8988T (cell line): Measurements from ENCODE around the gene HNRNPR.
"Not testable (repeated sequence)": the region's sequence is repeated elsewhere in the genome, so short reads cannot be mapped to it uniquely, and the experiment has no call there.

Experiments
- DNase-seq: peaks from one replicate; pipeline ENCODE4 v3.0.0; 2011

HNRNPR gene

GRCh38 chr1:23322770-23323169, 21.3 kb downstream of the HNRNPR start:
- no peak for DNase-seq

DNA sequence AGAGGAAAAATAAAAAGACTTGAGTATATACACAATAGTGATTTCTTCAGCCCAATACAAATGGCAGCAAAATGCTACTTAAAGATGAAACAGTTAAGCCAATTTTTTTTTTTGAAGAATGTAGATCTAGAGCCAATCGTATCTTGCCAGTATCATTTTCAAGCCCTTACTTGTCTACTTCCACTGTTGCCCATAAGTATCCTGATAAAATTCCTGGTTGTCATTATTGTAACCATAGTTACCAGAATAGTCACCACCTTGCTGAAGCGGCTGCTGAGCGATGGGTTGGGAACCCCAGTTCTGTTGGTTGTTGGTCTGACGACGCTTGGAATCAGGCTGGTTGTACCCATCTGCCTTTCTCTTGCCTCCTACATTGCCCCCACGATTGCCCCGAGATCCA, 33.8 kb downstream of the HNRNPR start:
- DNase-seq: not testable (repeated sequence)

GRCh38 chr1:23304140-23304620, 39.9 kb downstream of the HNRNPR start:
- DNase-seq: no peak

DNA sequence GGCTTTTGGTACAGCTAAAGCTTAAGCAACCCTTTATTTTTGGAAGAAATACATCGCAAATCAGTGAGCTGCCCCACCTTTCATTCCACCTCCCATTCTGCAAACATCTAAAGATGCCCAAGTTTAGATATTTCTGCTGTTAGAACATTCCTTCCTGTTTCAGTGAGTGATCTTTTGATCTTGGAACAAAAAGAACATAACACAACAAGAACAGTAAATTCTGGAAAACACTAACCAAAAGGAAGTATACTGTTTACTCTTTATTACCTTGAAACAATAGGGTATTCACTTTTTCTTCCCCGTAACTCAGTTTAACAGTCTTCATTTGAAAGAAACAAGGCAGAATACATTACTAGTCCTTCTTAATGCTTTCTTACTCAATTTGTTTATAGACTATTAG, 40.6 kb downstream of the HNRNPR start:
- no peak for DNase-seq

GRCh38 chr1:23296931-23297330, 47.2 kb downstream of the HNRNPR start:
- DNase-seq: no peak

- no peak for DNase-seq
These were observed 52.4 kb downstream of the HNRNPR start for GRCh38 chr1:23291706-23292105.

DNA sequence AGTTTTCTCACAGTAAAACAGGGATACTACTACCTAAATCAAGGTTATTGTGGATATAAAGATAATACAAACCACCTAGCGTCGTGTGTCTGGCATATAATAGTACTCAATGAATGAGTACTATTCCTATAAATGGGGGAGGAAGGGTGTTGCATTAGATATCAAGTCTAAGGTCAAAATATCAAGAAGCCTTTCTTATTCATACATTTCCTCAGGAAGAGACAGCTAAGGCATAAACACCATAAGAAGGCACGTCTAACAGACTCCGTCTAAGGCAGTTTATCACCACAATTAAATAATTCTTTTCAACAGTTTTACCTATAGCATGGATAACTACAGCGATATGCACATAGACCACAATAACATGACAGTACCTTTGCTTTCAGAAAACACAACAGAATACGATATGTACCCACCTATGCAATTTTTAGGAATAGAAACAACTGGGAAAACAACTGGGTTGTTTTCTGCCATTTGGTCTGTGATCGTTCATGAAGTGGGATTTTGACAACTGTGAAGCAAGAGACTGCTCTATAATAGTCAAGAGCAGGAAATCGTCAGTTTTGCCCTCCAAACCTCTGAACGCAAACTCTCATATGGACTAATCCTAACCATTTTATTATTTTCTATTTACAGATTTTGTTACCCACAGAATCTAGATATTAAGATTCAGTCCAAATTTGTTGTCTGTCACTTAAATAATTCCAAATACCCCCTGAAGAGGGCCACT, 53.1 kb downstream of the HNRNPR start:
- DNase-seq: no peak

DNA sequence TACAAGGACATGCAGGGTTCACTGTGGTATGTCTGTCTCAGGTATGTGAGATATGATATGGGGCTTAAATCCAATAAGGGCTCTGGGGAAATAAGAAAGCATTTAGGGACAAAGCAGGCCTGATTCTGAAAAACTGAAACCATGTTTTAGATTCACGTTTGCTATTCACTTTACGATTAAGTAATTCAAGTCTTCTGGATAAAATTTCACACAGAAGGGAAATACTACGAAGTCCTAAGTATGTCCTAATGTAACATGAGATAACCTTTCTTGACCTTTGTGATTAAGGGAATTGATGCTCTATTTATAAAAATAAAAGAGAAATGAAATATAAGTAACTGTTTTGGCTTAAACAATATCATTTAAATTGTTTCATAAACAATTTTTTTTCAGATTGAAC, 55.4 kb downstream of the HNRNPR start:
- DNase-seq: no peak

GRCh38 chr1:23288201-23288600, 55.9 kb downstream of the HNRNPR start:
- no peak for DNase-seq

GRCh38 chr1:23286401-23286800, 57.7 kb downstream of the HNRNPR start:
- no peak for DNase-seq

DNA sequence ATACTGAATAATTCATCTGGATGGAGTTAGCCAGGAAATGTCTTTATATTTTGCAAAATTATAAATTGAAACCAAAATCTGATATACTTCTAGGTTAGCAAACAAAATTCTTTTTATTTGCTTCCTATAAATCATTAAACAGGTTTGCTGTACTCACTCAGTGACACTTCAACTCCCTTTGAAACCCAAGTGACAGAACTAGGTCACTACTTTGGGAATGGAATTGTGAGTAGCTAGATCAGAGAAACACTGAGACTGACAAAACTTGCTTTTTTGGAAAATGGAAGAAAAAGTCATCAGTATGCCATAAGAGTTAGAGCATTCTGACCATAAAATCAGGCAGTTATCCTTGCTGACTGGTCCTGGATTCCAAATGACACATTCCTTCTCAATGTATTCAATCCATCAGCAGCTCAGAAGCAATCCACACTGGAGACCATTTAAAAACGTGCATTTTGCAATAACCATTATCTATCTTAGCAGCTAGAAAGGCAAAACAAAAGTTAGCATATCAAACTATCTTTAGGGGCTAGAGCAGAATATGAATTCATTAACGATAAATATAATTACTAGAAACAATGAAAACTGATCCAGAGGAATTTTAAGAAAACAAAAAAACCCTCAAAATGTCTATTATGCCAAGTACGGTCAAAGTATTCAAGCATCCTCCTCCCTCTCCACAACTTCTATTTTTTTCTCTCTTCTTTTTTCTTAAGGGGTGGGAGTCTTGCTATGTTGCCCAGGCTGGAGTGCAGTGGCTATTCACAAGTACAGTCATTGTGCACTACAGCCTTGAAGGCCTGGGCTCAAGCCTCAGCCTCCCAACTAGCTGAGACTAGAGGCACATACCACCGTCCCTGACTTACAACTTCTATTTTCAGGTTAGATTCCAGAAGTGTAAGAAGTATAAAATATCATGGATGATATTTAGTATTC, 60.1 kb downstream of the HNRNPR start:
- no peak for DNase-seq

DNA sequence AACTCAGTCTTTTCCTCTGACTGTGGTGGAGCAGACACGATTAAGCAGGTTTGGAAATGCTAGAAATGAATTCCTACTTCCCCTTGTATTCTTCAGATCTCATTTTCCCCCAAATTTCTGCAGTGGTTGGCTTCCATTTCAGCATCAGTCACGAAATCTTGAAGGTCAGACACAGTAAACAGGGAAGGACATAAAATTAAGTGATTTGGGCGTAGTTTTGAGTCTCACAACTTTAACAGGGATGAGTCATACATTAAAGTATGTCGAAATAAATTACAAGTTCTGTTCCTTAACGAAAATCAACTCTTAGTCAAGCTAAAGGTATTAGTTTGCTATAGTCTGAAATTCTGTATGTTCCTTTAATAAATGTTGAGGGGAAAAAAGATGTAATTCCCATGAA, 61.1 kb downstream of the HNRNPR start:
- DNase-seq: no peak

DNA sequence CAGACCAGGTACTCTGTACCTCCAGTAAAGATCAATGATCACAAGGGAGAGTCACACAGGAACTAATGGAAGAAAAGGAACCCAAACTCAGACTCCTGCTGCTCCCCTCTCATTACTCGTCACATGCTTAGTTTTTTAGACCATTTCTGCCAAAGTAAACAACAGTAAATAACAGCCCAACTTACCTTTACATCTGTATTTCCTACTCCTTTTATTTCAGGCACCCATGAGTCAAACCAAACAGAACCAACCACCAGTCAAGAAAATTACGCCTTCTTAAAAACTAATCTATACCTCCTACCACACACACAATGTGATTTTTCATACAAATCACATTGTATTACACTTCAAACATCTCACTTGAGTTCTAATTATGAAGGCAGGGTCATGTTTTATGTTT, 65.4 kb downstream of the HNRNPR start:
- DNase-seq: no peak

- DNase-seq: no peak
These were observed 67.6 kb downstream of the HNRNPR start for GRCh38 chr1:23276531-23276930.

GRCh38 chr1:23274134-23274505, 70.0 kb downstream of the HNRNPR start:
- no peak for DNase-seq

- no peak for DNase-seq
These were observed 70.5 kb downstream of the HNRNPR start for GRCh38 chr1:23273450-23274133.

DNA sequence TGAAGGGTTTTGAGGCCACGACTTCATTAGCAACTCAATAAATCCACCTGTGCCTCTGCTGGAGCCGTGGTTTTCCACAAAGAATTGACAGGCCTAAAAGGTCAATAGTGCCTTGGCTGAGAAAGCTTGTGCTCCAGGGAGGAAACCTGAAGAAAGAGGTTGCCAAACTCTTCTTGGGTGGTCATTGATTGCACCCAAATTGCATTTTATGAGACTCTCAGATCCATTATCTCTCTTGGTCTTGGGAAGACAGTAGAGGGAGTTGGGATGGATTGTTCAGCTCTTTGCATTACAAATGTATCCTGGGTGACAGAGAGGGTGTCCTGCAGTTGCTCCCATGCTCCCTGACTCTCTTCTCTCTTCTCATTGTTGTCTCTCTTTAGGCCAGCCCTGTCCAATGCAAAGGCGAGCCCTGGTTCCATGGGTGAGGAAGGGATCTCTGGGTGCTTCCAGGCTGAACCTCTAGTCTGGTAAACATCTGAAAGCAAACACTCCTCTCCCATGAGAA, 80.7 kb downstream of the HNRNPR start:
- no peak for DNase-seq

DNA sequence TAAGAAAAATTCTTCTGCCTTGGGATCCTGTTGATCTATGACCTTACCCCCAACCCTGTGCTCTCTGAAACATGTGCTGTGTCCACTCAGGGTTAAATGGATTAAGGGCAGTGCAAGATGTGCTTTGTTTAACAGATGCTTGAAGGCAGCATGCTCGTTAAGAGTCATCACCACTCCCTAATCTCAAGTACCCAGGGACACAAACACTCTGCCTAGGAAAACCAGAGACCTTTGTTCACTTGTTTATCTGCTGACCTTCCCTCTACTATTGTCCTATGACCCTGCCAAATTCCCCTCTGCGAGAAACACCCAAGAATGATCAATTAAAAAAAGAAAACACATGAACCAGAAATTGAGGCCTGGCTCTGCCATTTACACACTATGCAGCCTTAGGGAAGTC, 86.0 kb downstream of the HNRNPR start:
- DNase-seq: not testable (repeated sequence)

- not testable (repeated sequence) for DNase-seq
These were observed 86.7 kb downstream of the HNRNPR start for GRCh38 chr1:23257371-23257770.
